NCI-H510A treated with DMSO at 0.1 percent for 48 hours (cell line): ENCODE results near the gene TRIM51.
"Not testable (repeated sequence)": the region's sequence is repeated elsewhere in the genome, so short reads cannot be mapped to it uniquely, and the experiment has no call there.

Source experiments
- DNase-seq: peaks from one replicate; lab custom pipeline; 2025; lab: John Stamatoyannopoulos, UW

The TRIM51 gene

DNA sequence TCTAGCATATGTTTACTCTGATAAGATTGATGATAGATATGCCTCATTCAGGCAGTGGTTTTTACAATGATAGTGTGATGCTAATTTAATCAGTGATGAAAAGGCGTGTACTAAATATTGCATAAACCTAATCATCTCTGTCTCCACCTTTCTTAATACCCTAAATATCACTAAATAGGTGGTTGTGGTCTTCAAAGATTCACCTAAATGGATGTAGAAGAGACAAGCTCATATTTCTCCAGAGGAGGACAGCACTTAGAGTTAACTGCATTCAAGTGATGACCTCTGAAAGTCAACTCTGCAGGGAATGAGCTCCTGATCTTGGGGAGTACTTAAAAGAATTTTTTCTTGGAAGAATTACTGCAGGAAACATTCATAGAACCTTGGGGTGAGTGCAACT, at the start of gene TRIM51:
Gene TRIM51, plus strand, starts transcription at position 301 of the 400 bp plus-strand sequence. CDS start 2,132 bp downstream, outside the sequence.
- not testable (repeated sequence) for DNase-seq

GRCh38 chr11:55838452-55838851, 44.6 kb upstream of the TRIM51 start, which contains the start of gene OR5D16:
Gene OR5D16 (plus strand): TSS chr11:55838752. CDS start chr11:55838752, 0 bp downstream.
- DNase-seq, result no peak

DNA sequence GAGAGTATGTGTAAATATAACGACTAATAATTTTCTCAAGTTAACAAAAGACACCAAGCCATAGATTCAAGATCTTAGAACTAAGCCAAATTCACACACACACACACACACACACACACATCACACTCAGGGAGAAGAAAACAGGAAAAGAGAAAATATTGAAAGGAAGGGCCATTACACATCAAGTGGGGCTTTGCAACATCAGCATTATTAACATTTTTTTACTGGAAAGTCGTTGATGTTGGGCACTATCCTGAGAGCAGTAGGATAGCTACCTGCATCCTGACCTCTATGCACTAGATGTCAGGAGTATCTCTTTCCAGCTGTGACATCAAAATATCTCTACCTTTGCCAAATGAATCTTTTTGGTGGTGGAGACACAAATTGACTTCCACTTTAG, 35.6 kb upstream of the TRIM51 start:
- no peak for DNase-seq

- DNase-seq, result no peak
Measured at GRCh38 chr11:55849037-55849436, 34.1 kb upstream of the TRIM51 start.

GRCh38 chr11:55852141-55852540, 31.0 kb upstream of the TRIM51 start:
- no peak for DNase-seq

- DNase-seq, result no peak
Measured at GRCh38 chr11:55854704-55855103, 28.4 kb upstream of the TRIM51 start.

- DNase-seq, result not testable (repeated sequence)
Measured at GRCh38 chr11:55867354-55867753, 15.7 kb upstream of the TRIM51 start.

- DNase-seq, result not testable (repeated sequence)
Measured at GRCh38 chr11:55872731-55873130, 10.4 kb upstream of the TRIM51 start.

DNA sequence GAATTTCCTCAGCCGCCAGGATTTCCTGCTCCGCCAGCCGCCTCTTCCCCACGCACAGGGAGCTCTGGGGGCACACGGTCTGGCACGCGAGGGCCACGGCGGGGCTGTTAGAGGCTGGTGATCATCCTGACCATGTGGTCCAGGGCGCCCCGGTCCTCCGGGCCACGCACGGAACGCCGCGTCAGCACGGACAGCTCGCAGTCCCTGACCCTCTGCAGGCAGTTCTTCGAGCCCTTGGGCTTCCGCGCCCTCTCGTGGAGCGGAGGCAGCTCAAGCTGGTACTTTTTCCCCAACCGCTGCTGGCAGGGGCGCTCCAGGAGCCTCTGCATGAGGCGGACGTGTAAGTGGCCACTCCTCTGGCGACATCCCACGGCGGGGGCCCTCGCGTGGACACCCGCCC, 10.0 kb upstream of the TRIM51 start:
- not testable (repeated sequence) for DNase-seq

GRCh38 chr11:55884995-55885394, 1.9 kb downstream of the TRIM51 start:
- not testable (repeated sequence) for DNase-seq

DNA sequence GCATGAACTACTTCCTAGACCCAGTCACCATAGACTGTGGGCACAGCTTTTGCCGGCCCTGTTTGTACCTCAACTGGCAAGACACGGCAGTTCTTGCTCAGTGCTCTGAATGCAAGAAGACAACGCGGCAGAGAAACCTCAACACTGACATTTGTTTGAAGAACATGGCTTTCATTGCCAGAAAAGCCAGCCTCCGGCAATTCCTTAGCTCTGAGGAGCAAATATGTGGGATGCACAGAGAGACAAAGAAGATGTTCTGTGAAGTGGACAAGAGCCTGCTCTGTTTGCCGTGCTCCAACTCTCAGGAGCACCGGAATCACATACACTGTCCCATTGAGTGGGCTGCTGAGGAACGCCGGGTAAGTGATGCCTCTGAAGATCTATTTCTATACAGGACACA, 2.4 kb downstream of the TRIM51 start:
- DNase-seq, result not testable (repeated sequence)

- DNase-seq, result no peak
Measured at GRCh38 chr11:55895216-55895615, 12.1 kb downstream of the TRIM51 start.

DNA sequence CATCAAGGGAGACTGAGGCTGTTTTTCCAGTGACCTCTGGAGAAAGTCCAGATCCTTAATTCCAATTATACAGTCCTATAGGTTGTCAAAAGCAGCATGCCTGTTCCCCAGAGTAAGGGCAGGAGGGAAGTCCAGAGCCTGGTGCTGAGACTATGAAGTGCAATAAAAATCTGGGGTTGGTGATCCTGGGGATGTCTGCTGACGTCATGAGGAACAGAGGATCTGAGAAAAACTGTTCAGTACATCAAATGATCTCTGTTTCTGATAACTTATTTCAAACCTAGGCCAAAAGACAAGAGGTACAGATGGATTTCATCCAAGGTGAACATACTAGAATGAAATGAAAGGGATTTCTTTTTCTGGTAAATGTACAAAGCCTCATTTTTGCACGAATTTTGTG, 19.2 kb downstream of the TRIM51 start:
- no peak for DNase-seq

DNA sequence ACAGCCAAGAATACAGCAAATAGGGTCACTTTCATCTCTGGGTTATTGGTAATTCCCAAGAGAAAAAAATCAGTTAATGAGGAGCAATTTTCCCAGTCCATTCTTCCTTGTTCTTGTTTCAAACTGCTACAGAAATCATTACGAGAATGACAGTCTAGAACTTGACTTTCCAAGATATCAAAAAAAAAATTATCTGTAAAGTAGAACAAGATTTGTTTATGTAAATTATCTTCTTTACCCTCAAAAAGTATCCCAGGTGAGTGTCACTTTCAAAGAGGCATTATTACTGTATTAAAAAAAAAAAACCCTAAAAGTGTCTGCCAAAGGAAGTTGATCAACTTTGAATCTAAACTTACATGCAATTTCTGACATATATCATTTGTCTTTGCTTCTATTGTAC, 31.4 kb downstream of the TRIM51 start, which contains the start of gene OR5W2:
Gene OR5W2, minus strand, starts transcription at position 101 of the 400 bp plus-strand sequence. Its CDS starts 0 bp downstream, at position 101.
- DNase-seq, result no peak

GRCh38 chr11:55920537-55920936, 37.4 kb downstream of the TRIM51 start:
- DNase-seq, result no peak

DNA sequence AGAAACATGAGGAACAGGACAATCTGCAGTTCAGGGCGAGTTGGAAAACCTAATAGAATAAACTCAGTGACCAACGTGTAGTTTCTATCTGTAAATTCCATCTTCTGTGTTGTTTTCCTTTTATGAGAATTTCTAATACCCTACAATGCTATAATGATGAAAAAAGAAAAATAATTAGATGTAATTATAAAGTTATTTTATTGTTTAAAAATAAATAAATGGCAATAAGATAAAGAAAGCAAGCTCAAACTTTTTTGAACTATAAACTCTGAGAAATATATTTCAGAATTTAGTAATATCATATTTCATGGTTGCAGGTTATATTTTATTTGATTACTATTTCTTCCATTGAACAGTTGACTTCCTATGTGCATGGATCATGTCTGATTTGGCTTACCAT, 53.2 kb downstream of the TRIM51 start, which contains the start of gene OR5I1:
Gene OR5I1, minus strand, starts transcription at position 101 of the 400 bp plus-strand sequence. Its CDS starts 0 bp downstream, at position 101.
- DNase-seq, result no peak
